HG02943 (cell line): ENCODE measurements around the gene TP63.

Experiments
- ATAC-seq: cut with Tn5 transposase; IDR thresholded peaks from one replicate; pipeline ENCODE4 v1.9.1; 2021; ENCODE audit warnings: mild to moderate bottlenecking, low read depth, moderate library complexity; ENCODE audit not compliant: unreplicated experiment

The TP63 gene

DNA sequence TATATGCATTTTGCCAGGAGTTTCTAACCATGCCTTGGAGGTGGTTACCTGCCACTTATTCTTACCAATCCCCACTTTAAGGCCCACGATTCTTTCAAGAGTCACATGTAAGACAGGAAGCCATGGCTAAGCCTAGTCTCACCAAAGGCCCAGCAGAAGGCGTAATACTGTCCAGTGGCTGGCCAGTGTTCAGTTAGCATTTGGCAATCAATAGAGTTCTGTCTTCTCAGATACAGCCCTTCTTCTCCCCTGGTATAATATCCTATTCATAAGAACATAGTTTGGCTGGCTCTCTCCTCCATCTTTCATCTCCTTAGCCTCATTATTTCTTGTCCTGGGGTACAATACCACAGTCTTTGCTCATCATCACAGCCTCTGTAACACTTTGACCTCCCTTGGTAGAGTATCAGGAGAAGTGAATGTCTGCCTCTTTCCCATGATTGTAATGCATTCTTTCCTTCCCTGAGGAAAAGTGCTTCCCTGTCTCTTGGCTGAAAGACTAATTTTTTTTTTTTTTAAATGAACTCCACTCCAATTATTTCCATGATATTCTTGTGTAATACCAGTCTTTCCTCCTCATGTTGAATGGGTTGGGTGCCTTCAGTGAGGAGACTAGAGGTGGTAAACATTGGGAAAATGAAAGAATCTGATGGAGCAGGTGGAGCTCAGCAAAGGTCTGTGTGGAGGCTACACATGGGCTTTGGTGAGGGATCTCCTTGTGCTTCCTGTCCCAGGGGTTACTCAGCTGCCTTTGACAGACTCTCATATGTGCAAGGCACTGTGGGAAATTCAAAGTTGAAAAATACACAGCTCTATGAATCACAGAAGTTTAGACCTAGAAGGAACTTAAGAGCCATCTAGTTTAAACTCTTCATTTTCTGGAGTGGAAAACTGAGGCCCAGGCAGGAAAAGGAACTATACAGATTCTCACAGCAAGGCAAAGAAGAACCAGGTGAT is 271.3 kb downstream of the TP63 start:
- ATAC-seq, result no peak

DNA sequence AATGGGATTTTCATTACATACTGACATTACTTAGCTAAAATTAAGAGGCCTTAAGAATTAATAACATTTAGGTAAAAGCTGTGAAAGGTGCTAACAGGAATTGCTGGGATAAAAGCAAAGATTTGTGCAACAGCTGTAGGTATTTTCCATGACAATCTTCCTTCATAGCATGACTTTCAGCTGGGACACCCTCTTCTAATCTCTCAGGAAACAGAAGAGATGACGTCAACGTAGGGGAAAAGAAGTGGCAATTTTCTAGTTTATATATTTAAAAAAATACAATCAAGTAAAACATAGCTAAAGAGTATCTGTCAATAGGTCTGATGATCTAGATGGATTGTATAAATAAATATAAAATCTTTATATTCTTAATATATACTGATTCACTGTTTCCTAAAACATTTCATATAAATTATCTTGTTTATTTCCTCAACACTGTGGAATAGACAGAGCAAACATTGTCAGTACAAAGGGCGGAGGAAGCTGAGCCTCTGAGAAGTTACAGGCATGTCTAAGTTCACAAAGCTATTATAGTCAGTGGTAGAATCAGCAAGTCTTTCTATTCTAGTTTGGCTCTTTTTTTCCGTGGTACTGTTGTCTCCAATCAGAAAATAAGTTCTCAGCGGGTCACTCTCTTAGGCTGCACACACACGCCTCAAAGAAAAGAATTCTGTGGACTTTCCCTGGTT is 272.5 kb downstream of the TP63 start:
- ATAC-seq, result no peak

DNA sequence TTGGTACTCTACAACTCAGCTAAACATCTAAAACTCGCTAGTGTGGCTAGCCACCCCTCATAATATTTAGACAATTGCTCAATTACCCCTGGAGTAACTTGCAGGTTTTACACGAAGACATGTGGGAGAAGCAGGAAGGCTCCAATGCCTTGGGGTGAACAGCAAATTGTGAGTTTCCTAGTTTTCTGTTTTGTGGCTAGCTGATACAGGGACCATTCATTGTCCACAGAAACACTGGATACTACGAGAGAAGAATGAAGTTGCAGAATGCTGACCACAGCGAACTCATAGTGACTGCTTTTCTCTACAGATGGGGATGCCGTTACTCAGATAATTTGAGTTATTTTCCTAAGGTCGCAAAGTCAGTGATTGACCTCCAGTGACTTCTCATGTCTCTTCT is 276.6 kb downstream of the TP63 start:
- ATAC-seq, result no peak

DNA sequence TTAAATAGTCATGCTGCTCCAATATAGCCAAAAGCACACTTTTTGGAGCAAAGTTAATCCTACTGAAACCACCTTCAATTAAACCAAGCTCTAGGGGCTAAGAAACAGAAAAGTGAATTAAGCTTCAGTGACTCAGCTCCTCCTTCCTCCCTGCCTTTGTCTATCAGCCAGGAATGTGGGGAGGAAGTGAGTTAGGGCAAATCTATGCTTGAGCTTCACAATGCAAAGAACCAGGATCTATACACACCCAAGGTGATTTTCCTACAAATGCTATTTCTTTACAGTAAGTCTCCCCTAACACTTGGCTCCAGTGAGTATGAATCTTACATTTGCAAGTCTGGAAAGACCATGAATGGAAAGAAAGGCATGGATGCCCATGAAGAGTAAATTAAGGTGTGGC is 277.5 kb downstream of the TP63 start:
- no peak for ATAC-seq

DNA sequence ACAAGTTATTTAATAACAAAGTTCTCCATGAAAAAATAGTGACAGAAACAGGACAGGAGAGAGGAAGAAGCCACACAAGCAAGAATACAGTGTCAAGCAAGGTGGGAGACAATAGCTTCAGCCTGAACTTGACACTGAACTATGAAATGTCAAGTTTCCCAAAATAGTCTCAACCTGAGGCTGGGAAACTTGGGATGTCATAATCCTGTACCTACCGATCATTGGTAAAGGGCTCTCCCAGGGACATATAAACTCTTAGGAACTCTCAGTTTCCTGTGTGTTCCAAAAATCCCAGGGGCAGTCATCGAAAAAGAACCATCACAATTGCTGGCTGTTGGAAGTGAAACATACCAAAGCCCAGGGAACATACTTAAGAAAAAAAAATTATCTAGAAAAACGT is 277.9 kb downstream of the TP63 start:
- no peak for ATAC-seq

DNA sequence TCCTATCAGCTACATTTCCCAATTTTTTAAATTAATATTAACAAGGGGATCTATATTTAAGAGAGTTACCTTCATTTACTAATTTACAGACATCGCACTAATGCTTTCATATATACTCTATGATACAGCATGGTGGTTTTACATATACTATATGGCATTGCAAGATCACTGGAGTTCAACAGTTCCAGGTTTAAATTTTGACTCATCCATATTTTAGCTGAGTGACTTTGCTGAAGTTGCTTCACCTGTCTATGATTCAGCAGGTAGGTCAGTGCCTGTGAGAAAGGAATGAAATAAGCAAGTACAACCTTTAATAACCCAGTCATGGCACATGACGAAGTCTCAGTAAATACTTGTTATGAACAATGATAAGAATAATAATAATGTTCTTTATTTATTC is 278.4 kb downstream of the TP63 start:
- no peak for ATAC-seq

DNA sequence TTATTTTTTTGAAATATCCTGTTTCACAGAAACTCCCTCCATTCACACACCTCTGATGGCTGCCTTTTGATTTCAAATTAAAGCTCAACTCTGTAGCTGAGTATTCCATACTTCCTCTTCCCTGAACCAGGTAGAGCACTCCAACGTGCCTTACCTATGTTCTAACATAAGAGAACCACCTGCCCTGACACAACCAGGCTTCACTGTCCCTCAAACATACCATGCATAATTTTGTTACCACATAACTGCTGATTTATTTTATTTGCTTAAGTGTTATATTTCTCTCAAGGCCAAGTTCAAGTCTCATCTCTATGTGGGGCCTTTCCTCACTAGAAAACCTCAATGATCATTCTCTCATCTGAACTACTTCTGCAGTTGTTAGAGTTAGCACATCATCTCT is 279.8 kb downstream of the TP63 start:
- no peak for ATAC-seq

DNA sequence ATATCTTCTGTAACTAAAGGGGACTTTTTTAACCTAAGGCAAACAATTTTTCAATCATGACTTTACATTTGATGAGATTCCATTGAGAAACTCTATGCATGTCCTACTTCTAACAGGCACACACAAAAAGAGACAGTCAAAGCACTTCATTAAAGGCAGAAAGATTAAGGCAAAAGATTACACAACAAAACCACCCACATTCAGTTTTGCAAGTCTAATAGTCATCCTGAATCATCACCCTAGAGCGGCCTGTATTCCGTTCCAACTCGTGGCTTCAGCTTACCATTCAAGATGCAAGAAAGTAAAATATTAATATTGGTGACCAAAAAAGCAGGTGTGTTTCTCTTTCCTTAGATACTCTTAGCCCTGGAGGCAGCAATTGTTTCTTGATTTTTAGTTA is 283.6 kb downstream of the TP63 start:
- ATAC-seq, result no peak

DNA sequence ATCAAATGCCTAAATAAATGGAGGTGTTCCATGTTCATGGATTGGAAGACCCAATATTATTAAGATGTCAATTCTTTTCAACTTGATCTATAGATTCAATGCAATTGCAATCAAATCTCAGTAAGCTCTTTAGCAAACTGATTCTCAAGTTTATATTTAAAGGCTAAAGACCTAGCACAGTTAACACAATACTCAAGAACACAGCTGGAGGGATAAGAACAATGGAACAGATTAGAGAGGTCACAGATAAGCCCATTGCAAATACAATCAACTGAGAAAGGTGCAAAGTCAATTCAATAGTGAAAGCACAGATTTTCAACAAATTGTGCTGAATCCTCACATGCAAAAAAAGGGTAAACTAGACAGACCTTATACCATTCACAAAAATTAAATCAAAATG is 290.6 kb downstream of the TP63 start:
- ATAC-seq, result no peak

DNA sequence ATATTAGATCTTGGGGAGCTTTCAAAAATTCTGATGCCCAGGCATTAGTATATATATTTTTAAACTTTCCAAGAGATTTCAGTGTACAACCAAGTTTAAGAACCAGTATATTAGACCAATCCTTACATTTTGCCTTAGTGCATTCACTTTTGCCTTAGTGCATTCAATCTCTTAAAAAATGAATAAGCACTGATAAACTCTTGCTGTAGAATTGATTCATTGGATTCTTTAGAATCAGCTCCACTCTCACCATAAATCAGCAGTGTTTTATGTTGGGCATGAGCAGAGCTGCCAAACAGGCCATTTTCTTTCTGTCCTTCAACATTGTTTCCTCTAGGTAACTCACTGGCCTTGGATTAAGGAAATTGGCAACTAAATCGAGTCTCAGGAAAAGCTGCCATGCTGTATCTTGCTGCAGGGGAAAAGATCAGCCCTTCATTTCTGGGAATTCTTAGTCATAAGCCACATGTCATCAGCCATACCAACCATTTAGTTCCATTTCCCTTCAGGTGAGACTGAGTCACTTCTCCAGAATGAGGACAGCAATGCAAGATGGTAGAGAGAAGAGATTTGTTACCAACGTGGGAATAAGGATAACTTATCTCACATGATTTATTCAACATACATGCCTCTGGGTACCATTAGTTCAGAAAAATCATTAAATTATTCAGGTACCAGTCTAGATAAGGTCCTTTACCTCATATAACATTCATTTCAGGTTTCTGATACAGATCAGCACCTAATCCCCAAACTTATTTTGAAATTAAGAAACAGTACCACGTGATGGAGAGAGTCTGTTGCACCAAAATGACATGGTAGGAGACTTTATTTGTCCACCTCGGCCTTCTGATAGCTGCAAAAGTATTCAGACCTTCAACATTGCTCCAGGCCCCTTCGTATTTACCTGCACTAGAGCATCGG is 297.0 kb downstream of the TP63 start:
- ATAC-seq, result no peak

DNA sequence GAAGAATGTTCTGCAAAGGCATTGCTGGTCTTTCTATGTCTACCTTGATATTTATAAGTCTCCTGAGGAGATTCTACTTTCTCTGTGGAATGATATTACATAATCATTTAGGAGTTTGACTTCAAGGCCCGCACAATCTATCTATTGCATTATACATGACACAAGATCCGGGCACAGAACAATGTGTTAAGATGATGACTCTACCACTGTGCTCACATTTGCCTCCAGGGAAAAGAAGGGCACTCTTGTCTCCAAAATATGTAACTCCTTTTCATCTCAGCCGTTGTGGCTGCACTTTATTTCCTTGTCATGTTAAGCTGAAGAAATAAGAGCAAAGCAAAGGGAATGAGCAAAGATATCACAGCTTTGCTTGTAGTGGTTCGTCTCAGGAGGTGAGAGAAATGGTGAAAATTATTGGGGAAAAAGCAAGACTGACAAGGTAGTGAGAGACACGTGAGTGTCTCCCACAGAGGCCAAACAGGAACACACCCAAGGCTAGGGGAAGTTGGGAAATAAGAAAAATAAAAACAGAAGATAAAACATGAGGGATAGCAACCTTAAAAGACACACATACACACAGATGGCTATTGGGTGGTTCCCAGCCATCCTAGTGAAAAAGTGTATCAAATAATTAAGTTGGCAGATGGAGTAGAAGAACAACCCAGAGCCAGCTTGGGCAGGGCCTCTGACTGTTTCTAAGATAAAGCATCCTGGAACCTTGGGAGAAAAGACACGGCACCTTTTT is 305.2 kb downstream of the TP63 start:
- ATAC-seq, result no peak

DNA sequence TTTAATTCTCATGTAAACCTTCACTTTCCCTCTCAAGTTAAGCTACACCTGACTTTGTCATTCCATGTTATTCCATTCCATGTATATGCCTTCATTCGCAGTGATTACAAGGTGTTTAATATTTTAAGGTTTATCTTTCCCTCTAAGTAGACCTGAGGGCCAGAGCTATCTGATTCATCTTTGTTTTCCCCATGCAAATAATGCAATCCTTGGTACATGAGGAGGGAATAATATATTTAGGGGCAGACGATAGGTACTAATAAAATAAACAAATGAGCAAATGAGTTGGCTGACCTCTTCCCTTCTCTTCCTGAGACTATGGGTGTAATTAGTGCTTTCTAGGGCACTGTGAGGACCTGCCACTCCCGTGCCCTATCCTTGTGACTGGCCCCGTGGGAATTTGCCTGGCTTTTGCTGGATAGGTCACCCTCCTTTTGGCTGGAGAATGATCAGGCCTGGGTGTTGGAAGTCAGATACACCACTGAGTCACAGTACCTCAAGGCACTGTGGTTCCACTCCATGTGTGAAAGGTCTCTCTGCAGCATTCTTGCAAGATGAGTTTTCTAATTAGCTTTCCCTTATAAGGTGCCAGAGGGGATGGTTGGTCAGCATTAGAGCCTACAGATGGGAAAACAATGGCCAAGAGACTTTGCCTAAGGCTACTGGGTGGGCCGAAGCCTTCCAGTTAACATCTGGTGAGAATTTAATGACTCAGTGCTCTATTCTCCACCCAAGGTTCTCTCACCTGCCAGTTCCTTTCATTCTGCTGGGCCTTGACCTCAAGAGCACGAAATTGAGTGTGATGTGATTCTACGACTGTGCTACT is 306.3 kb downstream of the TP63 start:
- no peak for ATAC-seq

DNA sequence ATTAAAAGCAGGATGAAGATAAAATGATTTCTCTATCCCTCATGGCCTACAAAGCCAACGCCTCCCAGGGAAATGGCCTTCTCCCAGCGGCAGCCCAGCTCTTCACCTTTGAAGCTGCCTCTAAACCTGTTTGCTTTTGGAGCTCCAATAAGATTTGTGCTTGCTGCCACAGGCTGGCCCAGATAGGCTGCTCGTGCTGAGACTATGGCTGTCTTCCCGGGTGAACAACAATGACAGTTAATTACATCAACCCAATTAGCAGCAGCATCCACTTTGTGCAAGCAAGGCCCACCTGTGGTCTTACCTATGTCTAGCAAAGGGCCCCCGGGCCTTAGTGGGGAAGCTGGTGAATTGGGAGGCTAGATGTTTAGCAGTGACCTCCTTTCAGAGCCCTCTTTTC is 309.9 kb downstream of the TP63 start:
- no peak for ATAC-seq

DNA sequence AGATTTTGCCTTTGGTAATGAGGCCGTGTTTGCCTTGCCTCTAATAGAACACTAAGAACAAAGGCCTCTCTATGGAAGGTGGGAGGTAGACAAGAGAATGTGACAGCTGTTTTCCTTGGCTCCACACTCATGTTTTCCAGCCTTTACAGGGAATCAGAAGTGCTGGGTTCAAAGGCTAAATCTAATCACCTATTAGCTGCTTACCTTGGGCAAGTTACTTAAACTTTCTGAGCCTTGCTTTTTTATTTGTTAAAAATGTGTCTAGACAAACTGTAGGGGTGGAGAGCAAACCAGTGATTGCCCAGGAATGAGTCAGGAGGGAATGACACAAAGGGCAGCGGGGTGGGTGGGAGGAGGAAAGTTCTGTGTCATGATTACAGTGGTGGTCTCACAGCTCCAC is 310.5 kb downstream of the TP63 start:
- ATAC-seq, result no peak

DNA sequence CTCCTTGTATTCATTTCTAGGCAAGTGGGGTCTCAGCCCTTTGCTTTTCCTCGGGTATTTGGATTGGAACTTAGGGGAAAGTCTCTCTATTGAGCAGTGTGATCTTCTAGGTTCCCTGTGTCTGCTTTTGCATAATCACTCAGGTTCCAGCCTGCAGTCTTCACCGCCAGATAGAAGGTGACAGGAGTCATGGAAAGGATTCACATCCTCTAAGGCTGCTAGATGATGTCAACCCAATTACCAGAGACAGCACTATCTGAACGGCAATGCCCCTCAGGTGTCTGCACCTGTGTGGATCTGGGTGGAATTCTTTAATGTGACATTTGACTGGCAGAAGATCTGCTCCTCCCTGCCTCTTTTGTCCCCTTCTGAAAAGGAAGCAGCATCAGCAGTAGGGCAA is 311.8 kb downstream of the TP63 start:
- ATAC-seq, result no peak

DNA sequence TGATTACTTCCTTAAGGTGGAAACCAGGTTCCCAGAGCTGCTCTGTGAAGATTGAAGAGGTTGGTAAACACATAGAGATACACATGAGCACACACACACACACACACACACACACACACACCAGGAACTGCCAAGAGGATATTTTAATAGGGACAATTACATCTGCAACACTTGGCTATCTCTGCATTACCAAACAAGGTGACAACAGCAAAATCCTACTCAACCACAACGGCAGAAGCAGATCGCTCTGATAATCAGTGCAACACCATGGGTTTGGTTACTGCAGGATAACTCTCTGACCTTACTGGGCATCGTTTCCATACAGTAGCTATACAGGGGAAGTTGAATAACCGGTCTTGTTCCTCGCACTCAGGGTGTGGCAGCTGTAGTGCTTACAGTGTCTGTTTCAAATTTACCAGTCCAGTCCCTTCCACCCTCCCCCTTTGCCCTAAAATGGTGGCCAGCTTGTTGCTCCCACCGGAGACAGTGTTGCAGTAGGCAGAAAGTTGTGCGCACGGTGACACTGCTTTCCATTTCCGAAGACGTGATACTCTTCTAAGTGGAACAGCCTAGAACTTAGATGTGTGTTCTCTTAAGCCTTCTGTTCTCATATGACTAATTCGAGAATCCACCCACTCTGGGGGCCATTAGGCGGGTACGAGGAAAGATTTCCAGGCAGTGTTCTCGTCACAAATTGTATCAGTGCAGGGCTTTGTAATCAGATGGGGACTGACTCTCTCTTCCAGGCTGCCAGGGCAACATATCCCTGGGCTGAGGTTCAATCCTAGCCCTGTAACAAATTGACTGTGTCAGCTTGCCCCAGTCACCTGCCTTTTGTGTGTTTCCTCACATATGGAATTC is 313.3 kb downstream of the TP63 start:
- ATAC-seq, result no peak

DNA sequence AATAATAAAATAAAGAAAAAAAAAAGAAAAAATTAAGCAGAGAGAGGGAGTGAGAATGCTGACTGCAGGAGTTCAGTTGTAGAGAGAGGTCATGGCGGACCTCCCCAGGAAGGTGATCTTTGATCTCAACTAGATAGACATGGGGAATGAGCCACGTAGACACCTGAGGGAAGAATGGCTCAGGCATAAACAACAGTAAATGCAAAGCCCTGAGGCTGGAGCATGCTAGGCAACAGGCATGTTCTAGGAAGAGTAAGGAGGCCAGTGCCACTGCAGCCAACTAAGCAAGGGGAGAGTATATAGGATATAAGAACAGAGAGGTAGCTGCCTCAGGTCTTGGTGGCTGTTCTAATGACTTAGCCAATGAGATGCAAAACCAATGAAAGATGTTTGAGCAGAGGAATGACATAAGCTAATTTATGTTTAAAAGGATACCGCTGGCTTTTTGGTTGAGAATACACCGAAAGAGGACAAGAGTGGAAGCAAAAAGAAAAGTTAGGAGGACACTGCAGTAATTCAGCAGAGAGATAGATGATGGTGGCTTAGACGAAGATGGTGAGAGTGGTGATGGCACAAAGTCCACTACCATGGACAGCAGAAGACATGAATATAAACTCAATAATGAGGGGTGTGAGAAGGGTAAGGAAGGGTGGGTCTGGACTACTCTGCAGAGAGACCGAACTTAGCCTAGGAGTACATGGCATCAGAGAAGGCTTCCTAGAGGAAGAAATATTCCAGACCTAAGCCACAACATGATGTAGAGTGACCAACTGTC is 314.9 kb downstream of the TP63 start:
- no peak for ATAC-seq
